ENCODE data around the gene CCDC74A. TPM values are rescaled to one million over a fixed set of nuclear protein-coding genes. Genes with fewer than 3 reads are reported as not detected.
"Not testable (repeated sequence)": the region's sequence is repeated elsewhere in the genome, so short reads cannot be mapped to it uniquely, and the experiment has no call there.

CCDC74A gene
- 16.2 TPM for polyA plus RNA-seq (ENCODE audit: insufficient read length)
- long read RNA-seq, donor 1, partial matches to known transcripts, result 0 of 3 reads
- long read RNA-seq, donor 1, other reads (novel, unspliced or antisense), result 0 of 3 reads
- long read RNA-seq, donor 2, partial matches to known transcripts, result 0 of 3 reads
- long read RNA-seq, donor 2, other reads (novel, unspliced or antisense), result 0 of 3 reads
- long read RNA-seq, donor 3, partial matches to known transcripts, result 0 of 4 reads
- long read RNA-seq, donor 3, other reads (novel, unspliced or antisense), result 0 of 4 reads
- long read RNA-seq, donor 4, result 0 reads
- long read RNA-seq, donor 5, partial matches to known transcripts, result 7 of 12 reads
- long read RNA-seq, donor 5, other reads (novel, unspliced or antisense), result 0 of 12 reads
- long read RNA-seq, donor 6, partial matches to known transcripts, result 0 of 4 reads
- long read RNA-seq, donor 6, other reads (novel, unspliced or antisense), result 0 of 4 reads
- long read RNA-seq, donor 7, partial matches to known transcripts, result 5 of 9 reads
- long read RNA-seq, donor 7, other reads (novel, unspliced or antisense), result 0 of 9 reads
- long read RNA-seq, donor 8, partial matches to known transcripts, result 0 of 1 reads
- long read RNA-seq, donor 8, other reads (novel, unspliced or antisense), result 0 of 1 reads

DNA sequence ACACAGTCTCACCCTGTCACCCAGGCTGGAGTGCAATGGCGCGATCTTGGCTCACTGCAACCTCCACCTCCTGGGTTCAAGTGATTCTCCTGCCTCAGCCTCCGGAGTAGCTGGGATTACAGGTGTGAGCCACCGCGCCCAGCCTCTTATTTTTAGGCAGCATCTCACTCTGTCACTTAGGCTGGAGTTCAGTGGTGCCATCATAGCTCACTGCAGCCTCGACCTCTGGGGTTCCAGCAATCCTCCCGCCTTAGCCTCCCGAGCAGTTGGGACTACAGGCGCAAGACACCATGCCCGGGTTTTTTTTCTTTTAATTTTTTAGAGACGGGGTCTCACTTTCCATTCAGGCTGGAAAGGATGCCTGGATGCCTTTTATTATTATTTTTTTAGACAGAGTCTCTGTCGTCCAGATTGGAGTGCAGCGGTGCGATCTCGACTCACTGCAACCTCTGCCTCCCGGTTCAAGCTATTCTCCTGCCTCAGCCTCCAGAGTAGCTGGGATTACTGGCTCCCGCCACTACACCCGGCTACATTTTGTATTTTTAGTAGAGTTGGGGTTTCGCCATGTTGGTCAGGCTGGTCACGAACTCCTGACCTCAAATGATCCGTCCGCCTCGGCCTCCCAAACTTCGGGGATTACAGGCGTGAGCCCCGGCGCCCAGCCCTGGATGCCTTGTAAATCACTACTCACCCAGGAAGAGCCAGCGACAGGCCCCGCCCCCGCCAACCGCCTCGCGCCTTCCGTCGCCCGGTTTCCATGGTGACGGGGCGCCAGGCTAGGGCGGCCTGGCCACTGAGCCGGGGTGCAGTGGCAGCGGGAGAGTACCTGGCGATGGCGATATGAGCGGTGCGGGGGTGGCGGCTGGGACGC lies at the start of gene CCDC74A:
Gene CCDC74A (plus strand): TSS at position 758 of the 871 bp plus-strand sequence. CDS start 83 bp downstream, at position 841.
- peak; percentile 41 for DNase-seq

DNA sequence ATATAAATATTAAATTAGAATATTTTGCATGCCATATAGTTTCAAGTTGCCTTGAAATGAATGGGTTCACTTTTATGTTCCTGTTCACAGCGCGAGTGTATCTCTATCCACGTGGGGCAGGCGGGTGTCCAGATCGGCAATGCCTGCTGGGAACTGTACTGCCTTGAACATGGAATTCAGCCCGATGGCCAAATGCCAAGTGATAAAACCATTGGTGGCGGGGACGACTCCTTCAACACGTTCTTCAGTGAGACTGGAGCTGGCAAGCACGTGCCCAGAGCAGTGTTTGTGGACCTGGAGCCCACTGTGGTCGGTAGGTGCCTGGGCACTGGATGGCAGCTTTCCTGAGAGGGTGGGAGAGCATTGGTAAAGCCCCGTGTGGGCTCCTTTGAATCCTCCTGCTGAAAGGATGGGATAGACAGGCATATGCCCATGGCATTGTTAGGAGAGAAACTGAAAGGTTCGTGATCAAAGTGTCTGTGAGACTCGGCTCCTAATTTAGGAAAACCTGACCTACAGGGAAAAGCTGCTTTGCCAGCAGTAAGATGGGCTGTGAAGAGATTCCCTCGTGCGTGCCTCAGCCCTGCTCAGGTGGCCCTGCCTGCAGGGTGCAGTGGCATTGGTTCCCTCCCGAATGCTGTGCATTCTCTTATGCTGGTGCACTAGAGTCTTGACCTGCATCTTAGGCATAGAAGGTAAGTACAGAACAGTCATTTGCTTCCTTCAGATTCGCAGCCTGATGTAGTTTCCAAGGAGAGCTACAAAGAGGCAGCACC lies 49.4 kb upstream of the CCDC74A start:
- not testable (repeated sequence) for DNase-seq

DNA sequence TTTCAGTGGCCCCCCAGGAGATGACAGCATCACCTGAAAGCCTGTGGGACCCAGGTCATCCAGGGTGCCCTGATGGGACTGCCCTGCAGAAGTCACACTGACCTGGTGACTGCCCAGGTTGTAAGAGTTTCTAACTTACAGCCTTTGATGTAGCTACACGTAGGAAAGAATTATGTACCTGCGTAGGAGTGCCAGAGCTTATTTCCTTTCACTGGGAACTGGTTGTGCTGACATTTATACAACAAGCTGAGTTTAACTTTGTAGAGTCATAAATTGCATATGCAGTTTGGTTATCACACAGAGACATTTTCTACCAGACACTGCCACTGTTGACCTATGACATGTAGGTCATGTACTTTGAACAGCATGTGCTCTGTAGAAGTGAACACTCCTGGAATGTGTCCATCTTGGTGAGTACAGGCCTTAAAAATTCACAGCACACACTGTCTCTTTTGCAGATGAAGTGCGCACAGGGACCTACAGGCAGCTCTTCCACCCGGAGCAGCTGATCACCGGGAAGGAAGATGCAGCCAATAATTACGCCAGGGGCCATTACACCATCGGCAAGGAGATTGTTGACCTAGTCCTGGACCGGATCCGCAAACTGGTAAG lies 48.7 kb upstream of the CCDC74A start:
- not testable (repeated sequence) for DNase-seq

DNA sequence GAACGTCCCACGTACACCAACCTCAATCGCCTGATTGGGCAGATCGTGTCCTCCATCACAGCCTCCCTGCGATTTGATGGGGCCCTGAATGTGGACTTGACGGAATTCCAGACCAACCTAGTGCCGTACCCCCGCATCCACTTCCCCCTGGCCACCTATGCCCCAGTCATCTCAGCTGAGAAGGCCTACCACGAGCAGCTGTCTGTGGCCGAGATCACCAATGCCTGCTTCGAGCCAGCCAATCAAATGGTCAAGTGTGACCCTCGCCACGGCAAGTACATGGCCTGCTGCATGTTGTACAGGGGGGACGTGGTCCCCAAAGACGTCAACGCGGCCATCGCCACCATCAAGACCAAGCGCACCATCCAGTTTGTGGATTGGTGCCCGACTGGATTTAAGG lies 47.3 kb upstream of the CCDC74A start:
- not testable (repeated sequence) for DNase-seq

DNA sequence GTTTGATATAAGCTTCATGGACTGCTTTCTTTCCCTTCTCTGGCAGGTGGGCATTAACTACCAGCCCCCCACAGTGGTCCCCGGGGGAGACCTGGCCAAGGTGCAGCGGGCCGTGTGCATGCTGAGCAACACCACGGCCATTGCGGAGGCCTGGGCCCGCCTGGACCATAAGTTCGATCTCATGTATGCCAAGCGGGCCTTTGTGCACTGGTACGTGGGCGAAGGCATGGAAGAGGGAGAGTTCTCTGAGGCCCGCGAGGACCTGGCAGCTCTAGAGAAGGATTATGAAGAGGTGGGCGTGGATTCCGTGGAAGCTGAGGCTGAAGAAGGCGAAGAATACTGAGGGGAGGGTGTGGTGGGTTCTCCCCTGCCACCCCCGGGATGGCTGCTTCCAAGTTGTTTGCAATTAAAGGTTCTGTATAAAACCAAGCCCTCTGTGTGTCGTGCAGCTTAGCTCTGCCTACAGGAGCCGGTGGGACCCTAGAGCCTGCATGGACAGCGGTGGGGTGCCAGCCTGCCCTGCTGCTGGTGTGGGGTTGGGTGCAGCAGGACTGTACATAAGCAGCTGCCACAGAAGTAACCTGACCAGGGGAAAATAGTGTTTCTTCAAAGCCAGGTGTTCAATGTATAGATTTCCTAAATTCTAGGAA lies 45.1 kb upstream of the CCDC74A start:
- not testable (repeated sequence) for DNase-seq

DNA sequence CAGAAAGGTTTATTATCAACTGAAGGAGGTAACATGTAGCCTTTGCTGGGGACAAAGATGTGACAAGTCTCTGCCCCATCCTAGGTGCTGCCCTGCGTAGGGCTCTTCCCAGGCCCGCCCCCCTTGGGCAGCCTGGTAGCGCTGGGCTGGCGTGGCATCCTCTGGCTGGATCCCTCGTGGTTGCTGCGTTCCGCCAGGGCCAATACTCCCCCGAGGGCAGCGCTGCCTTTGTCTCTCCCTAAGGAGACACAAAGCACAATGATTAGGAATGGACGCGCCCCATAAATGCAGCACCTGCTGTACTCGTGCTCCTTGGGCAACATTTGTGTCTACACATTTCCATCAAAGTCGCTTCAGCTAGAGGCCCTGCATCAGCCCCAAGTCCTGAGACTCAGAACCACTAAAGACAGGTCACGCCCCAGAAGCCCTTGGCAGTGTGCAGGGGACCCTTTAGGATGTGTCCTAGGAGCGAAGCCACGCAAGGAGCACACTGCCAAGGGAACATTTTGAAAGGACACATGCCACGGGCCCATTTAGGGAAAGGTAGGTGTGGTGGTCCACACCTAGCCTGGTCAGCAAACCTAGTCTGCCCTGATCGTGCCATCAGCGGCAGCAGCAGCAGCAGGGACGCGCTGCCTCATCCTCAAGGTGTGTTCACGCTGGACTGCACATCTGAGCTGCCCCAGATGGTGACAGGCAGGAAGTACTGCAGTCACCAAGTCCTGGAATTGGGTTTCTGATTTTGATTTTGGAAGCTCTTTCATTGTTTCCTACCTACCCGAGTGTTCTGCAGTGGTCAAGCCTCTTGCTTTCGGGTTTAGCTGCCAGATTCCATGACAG lies 43.5 kb upstream of the CCDC74A start:
- not testable (repeated sequence) for DNase-seq

DNA sequence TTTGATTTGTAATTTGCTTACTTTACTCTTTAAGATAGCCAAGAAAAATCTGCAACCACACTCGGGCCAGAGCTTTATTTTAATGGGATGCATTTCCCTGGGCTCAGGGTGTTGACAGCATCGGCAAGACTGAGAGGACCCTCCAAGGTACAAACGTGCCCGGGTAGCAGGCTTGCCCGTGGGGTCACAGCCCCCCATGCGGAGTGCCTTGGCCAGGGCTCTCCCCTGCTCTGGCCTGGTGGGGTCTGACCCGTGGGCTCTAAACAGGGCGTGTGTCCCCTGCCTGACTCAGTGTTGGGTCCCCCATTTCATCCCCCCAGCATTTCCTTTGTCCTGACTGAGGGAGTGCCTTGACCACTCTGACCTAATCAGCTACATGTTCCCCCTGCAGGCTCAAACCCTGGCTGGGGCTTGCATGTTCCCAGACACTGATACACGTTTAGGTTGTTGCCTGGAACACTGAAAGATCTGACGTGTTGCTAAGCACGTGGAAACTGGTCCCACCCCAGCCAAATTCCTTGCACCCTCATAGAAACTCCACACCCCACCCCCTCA lies 42.7 kb upstream of the CCDC74A start:
- DNase-seq, result not testable (repeated sequence)

DNA sequence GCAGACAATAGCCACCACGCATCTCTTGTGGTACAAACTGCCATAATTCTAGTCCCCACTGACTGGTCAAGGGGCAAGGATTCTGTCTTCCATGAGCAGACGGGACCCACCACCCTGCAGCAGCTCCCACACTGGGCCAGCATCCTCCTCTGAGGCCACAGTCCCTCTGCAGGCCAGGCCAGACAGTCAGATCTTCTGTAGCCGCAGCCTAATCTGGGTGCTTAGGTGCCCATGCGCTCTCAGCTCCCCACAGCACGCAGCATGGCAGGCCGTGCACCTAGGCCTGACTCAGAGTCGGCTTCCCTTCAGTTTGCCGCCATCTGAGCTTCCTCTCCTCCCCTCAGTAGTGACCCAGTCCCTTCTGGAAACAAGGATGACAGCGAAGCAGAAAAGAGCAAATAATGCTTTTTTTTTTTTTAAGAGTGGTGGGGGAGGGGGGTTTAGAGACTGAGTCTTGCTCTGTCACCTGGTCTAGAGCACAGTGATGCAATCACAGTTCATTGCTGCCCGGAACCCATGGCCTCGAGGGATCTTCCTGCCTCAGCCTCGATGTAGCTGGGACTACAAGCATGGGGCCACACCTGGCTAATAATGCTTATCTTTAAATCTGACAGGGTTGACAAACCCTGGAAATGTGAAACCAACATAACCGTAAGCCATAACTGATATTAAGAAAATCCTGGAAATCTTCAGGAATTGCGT lies 41.3 kb upstream of the CCDC74A start:
- not testable (repeated sequence) for DNase-seq

DNA sequence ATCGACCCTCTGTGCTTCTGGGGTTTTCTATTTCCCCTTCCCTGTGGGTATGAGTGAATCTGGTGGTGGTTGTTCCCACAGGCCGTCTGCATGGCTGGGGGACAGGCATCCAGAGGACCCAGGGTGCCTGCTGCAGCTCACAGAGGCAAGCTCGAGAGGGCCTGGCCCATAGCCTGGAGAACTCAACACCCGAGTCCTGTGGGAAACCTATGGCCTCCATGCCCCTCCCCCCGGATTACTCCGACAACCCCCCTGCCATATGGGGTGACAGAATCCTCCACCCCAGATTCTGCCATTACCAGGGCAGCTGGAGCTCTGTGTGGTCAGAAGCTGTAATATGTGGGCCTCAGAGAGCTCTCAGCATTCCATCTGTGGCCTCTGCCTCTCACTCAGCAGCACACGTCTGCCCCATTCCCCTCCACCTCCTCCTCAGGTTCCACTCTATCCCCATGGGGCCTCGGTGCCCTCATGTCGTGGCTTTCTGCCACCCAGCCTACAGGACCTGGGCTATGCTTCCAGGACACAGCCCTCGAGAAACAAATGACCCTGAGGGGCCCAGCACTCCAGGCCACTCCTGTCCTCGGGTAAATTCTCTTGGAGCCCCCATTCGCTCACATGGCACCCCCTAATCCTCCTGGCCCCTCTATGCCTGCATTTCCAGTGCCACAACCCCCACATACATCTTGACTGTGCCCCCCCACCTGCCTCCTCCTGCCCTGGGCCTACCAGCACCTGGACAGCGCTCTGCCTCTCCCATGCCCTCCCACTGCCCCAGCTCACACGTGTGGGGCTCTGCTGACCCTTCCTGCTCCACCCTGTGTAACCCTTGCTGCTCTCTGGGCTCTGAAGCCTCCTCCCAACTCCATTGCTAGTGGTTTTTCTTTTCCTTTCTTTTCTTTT lies 39.1 kb upstream of the CCDC74A start:
- no peak for DNase-seq

DNA sequence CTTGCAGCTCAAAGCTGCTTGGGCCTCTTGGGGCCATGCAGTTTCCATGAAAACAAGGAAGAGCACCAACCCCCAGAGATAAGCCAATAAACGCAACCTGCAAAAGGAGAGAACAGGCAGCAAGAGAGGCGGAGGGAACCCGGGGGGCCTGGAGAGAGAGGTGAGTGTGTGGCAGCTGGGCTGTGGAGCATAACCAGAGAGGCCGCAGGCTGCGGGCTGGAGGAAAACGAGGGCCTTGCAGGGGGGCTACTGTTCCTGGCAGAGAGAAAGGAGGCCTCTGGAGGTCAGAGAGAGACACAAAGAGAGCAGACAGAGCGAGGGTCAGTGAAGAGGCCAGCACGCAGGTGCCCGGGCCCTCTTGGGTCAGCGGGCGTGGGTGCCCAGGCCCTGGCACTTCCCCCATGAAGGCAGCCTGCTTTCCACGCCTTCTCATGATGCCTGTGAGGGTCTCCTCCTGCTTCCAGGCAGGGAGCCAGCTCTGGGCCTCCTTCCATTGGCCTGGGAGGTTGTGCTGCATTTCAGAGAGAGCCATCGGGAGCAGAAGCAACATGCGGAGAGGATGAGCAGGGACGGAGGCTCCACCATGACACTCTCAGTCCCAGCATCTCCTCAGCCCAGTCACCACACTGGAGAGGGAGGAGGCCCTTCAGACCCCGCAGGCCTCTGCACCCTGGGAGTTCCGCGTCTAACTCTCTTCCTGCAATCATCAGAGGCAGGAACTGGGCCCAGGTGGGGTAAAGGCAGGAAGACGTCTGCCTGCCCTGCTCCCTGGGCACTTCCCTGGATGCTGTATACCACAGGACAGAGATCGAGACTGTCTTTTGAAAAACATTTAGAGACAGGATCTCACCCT lies 36.8 kb upstream of the CCDC74A start:
- DNase-seq, result not testable (repeated sequence)

DNA sequence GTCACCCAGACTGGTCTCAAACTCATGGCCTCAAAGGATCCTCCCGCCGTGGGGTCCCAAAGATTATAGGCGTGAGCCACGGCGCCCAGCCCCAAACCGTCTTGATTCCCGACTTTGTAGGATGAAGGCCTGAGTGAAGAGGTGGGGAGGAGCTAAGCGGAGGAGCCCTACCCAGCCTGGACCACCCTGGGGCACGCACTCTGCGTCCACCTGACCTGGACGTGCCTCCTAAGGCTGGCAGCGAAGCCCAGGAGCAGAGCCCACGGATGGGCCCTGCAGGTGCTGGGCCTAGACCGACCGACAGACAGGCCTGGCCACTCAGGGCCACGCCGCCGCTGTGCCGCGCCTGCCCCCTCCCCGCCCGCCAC lies 36.2 kb upstream of the CCDC74A start:
- DNase-seq, result not testable (repeated sequence)

DNA sequence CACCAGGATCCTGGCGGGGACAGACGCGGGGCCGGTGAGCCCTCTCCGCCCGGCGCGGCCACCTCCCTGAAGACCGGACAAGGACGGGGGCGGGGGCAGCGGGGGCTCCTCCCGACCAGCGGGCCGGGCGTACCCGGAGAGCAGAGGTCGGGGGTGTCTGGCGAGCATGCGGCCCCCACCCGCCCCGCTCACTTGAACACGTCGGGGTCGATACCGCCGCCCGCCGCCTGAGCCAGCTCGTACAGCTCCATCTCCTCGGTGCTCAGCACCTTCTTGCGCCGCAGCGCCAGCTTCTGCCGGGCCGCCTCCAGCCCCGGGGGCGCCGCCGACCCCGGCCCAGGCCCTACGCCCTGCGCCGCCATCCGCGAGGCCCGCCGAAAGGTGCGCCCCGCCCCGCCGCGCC lies 35.7 kb upstream of the CCDC74A start, which contains the start of gene MZT2A:
Gene MZT2A (minus strand): TSS at position 383 of the 403 bp plus-strand sequence. CDS start 21 bp downstream, at position 362.
- not testable (repeated sequence) for DNase-seq

DNA sequence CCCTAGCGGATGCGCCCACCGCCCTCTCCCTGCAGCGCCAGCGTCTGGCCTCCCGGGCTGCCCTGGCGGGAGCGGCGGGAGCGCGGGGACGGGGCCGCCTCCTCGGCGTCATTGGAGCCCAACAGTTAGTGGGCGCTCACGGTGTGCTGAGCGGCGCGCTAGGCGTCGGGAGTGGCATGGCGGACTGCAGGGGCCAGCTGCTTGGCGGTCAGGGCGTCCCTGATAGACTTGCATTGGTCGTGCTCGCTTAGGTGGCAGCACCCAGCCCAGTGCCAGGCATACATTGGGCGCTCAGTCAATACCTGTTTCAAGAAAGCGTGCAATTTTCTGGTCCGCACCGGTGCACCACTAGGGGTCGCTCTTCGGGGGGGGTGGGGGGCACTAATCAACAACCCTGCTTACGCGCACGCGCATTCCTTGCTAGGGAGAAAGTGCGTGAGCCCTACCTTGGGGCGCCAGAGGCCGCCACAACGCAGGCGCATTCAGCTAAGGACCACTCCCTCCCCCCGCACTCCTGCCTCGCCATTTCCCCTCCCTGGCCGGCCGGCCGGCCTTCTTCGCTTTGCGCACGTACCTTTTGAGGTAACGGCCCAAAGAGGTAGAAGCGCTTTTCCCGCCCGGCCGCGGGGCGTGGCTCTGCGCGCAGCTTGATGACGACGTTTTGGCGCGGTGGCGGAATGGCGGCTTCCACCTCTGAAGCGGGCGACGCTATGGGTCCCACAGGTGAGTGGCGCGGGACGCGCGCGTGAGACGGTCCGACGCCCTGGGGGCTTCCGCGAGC lies 35.1 kb upstream of the CCDC74A start:
- DNase-seq, result peak; percentile 94

DNA sequence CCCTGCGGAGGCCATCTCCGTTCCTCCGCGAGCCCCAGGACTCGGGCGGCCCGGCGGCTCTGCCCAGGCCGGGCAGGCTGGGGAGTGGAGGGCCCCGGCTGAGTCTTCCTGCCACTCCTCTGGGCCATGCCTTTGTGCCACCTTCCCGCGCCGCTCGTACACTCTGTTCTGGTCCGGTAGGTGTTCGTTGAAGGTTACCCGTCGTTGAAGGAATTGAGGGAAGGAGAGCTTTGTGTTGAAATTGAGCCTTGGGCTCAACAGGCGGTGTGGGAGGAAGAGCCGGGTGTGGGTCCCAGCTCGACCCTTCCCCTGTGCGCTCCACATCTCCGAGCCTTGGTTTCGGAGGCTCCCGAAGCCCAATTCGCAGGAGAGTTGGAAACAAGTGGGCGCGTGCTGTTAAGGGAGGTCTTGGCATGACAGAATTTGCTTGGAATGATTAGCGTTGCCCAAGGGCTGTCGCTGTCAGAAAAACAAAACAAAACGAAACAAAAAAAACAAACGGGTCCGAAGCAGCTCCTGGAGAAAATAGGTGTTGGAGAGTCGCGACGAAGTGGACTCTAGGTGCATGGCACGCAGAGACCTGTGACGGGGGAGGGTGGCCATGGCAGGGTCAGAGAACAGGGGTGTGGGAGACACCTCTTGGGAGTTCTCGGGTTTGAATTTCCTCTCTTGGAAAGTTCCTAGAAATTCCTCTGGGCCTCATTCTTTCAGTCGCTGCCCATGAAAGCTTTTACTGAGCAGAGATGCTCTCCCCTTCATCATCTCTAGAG lies 34.3 kb upstream of the CCDC74A start:
- no peak for DNase-seq

DNA sequence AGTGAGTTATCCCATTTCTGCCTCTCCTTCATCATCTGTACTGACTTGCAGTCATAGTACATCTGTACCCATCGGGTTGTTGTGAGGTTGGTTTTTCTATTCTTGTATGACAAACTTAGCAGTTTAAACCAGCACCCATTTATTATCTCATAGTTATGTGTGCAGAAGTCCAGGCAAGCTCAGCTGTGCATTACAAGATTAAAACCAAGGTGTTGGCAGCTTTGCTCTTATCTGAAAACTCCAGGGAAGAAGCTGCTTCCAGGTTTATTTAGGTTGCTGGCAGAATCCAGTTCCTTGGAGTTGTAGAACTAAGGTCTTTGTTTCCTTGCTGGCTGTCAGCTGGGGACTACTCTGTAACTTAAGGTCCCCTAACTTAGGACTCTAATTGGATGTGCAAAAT lies 32.2 kb upstream of the CCDC74A start:
- not testable (repeated sequence) for DNase-seq

Data from left kidney (tissue), 8 donors.